ENCODE results near the gene IP6K1. TPM values are rescaled to one million over a fixed set of nuclear protein-coding genes. Genes with fewer than 3 reads are reported as not detected.

Gene IP6K1
- total and polyA plus RNA-seq, 2 donors (not counting 1 experiment from before 2014, with no cell fraction given): 27.8 to 77.8 TPM

GRCh38 chr3:49794431-49794830, 8.1 kb upstream of the IP6K1 start:
- Mint-ChIP-seq H3K4me1 (peaks cover 5% of the 10 kb centered on the region), H3K4me3 (no peak overlapping the region), H3K27ac (no peak overlapping the region), H3K27me3 (no peaks in the 10 kb centered on the region), H3K9me3 (ENCODE audit: insufficient read depth) (no peaks in the 10 kb centered on the region)
- DNase-seq (no peak), ATAC-seq (ENCODE audit: low read depth) (no peak)
- TF ChIP-seq CTCF (IDR thresholded peaks at IDR 0.05) (no peak), EZH2 (IDR thresholded peaks at IDR 0.05; ENCODE audit: borderline replicate concordance, insufficient read depth, low read depth, low read length, poor library complexity, severe bottlenecking) (no peak)
- Histone ChIP-seq H3K4me2 (replicated peaks; ENCODE audit: low read depth, low read length, poor library complexity, severe bottlenecking) (no peak overlapping the region), H3K9ac (ENCODE audit: low read length) (no peak overlapping the region), H3K27me3 (replicated peaks in 1 of 4; ENCODE audit: control extremely low read depth in 1 of 4, control insufficient read depth in 3 of 4, insufficient read depth in 4 of 4, low read length in 3 of 4) (peaks cover 0 to 3% (median 0%) of the 10 kb centered on the region in 4 experiments), H3K27ac (ENCODE audit: low read length in 2 of 2) (no peak overlapping the region), H4K20me1 (ENCODE audit: control insufficient read depth, insufficient read depth, low read length, poor library complexity, severe bottlenecking) (no peaks in the 10 kb centered on the region), H2AFZ (ENCODE audit: insufficient read depth, low read depth, low read length, poor library complexity, severe bottlenecking) (no peak overlapping the region), H3K36me3 (replicated peaks in 1 of 2; ENCODE audit: control extremely low read depth in 1 of 2, control insufficient read depth in 1 of 2, extremely low read depth in 1 of 2, insufficient read depth in 2 of 2, low read length in 1 of 2) (no peaks in the 10 kb centered on the region), H3K9me3 (ENCODE audit: control extremely low read depth in 1 of 3, control insufficient read depth in 2 of 3, insufficient read depth in 1 of 3, low read length in 2 of 3) (no peaks in the 10 kb centered on the region), H3K4me3 (ENCODE audit: control extremely low read depth in 1 of 5, extremely low read depth in 1 of 5, insufficient read depth in 1 of 5, low read depth in 2 of 5, low read length in 4 of 5) (no peak overlapping the region), H3K4me1 (ENCODE audit: control insufficient read depth in 2 of 2, insufficient read depth in 2 of 2, low read length in 2 of 2) (peaks cover 0 to 8% of the 10 kb centered on the region in 2 donors), H3K79me2 (ENCODE audit: control insufficient read depth, insufficient read depth, low read length) (no peaks in the 10 kb centered on the region)
- ChIA-PET CTCF (no interaction called here), POLR2A (interaction anchor here (0.6 kb wide), 1 partner anchor 20 kb away, joined by 7 read pairs; no protein-coding TSS in a partner anchor)
- intact Hi-C loops (cut with micrococcal nuclease): no loop called here
- 78% methylated on average over 4 of the region's 4 CpGs for WGBS (ENCODE audit: insufficient coverage)

GRCh38 chr3:49793486-49794085, 7.2 kb upstream of the IP6K1 start:
- H2AFZ ChIP-seq (ENCODE audit: insufficient read depth, low read depth, low read length, poor library complexity, severe bottlenecking): no peak overlapping the region
- no peaks in the 10 kb centered on the region for H3K9me3 ChIP-seq (ENCODE audit: control extremely low read depth in 1 of 3, control insufficient read depth in 2 of 3, insufficient read depth in 1 of 3, low read length in 2 of 3)
- Mint-ChIP-seq H3K4me1 (peaks cover 5% of the 10 kb centered on the region), H3K27me3 (no peaks in the 10 kb centered on the region), H3K9me3 (ENCODE audit: insufficient read depth) (no peaks in the 10 kb centered on the region), H3K27ac (no peak overlapping the region), H3K4me3 (no peak overlapping the region)
- DNase-seq: no peak
- no peak overlapping the region for H3K9ac ChIP-seq (ENCODE audit: low read length)
- no peaks in the 10 kb centered on the region for H3K36me3 ChIP-seq (replicated peaks in 1 of 2; ENCODE audit: control extremely low read depth in 1 of 2, control insufficient read depth in 1 of 2, extremely low read depth in 1 of 2, insufficient read depth in 2 of 2, low read length in 1 of 2)
- 94% methylated on average over 10 of the region's 13 CpGs for WGBS (ENCODE audit: insufficient coverage)
- no peak overlapping the region for H3K4me3 ChIP-seq (ENCODE audit: control extremely low read depth in 1 of 5, extremely low read depth in 1 of 5, insufficient read depth in 1 of 5, low read depth in 2 of 5, low read length in 4 of 5)
- ChIA-PET POLR2A (interaction anchor here (0.6 kb wide), 1 partner anchor 21 kb away, joined by 7 read pairs; no protein-coding TSS in a partner anchor), CTCF (no interaction called here)
- ATAC-seq (ENCODE audit: low read depth): no peak
- TF ChIP-seq CTCF (IDR thresholded peaks at IDR 0.05) (no peak), EZH2 (IDR thresholded peaks at IDR 0.05; ENCODE audit: borderline replicate concordance, insufficient read depth, low read depth, low read length, poor library complexity, severe bottlenecking) (no peak)
- intact Hi-C loops (cut with micrococcal nuclease): no loop called here
- H4K20me1 ChIP-seq (ENCODE audit: control insufficient read depth, insufficient read depth, low read length, poor library complexity, severe bottlenecking): no peaks in the 10 kb centered on the region
- peaks cover 0 to 8% of the 10 kb centered on the region in 2 donors for H3K4me1 ChIP-seq (ENCODE audit: control insufficient read depth in 2 of 2, insufficient read depth in 2 of 2, low read length in 2 of 2)
- H3K27ac ChIP-seq (ENCODE audit: low read length in 2 of 2): no peak overlapping the region
- no peaks in the 10 kb centered on the region for H3K79me2 ChIP-seq (ENCODE audit: control insufficient read depth, insufficient read depth, low read length)
- no peak overlapping the region for H3K4me2 ChIP-seq (replicated peaks; ENCODE audit: low read depth, low read length, poor library complexity, severe bottlenecking)
- H3K27me3 ChIP-seq (replicated peaks in 1 of 4; ENCODE audit: control extremely low read depth in 1 of 4, control insufficient read depth in 3 of 4, insufficient read depth in 4 of 4, low read length in 3 of 4): no peaks in the 10 kb centered on the region
